Subcutaneous adipose tissue (tissue), 4 donors: ENCODE results near the gene ERCC6L2. TPM values are rescaled to one million over a fixed set of nuclear protein-coding genes. Genes with fewer than 3 reads are reported as not detected.

Source experiments
- CTCF ChIP-seq: fragments of 450-650 bp; IDR thresholded peaks from one replicate; pipeline ENCODE4 v1.5.1; 2016; ENCODE audit warnings: low read depth, mild to moderate bottlenecking, control low read depth, antibody characterized with exemption, moderate library complexity
- total RNA-seq, 4 donors: library from RNA; depleted of rRNA; stranded (reverse); fragments of >200 nt; gene quantifications; one replicate each; pipeline ENCODE4 v1.1.0, GENCODE V29; 2016

Gene ERCC6L2
- total RNA-seq, 4 donors from 2014 or later = 50.7 to 87.6 (median 80.3) TPM

GRCh38 chr9:95937131-95937530, 61.6 kb downstream of the ERCC6L2 start:
- TF ChIP-seq CTCF = no peak

- TF ChIP-seq CTCF = no peak
Measured at GRCh38 chr9:95938724-95939123, 63.2 kb downstream of the ERCC6L2 start.

GRCh38 chr9:95939472-95939871, 64.0 kb downstream of the ERCC6L2 start:
- TF ChIP-seq CTCF = no peak

DNA sequence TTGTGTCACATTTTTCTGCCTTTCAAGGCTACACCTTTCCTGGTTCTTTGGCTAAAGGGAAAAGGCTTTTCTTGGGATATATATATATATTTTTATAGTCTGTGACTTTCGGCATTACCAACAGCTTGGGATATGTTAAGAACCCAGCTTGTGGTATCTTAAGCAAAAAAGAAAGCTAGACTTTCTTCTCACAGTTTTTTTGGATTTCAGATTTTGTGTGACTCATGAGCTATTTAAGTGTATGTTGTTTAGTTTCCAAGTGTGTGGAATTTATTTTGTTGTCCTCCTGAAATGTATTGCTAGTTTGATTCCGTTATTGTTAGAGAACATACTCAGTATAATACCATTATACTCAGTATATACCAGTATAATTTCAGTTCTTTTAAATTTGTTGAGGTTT, 64.8 kb downstream of the ERCC6L2 start:
- TF ChIP-seq CTCF = no peak

- TF ChIP-seq CTCF = no peak
Measured at GRCh38 chr9:95942016-95942415, 66.5 kb downstream of the ERCC6L2 start.

DNA sequence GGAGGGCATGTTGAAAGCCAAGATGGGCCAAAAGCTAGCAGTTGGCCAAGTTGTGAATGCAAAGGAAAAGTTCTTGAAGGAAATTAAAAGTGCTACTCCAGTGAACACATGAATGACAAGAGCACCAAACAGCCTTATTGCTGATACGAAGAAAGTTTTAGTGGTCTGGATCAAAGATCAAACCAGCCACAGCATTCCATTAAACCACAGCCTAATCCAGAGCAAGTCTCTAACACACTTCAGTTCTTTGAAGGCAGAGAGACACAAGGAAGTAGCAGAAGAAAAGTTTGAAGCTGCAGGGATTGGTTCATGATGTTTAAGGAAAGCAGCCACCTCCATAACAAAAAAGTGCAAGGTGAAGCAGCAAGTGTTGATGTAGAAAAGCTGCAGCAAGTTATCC, 71.6 kb downstream of the ERCC6L2 start:
- TF ChIP-seq CTCF = no peak

- TF ChIP-seq CTCF = no peak
Measured at GRCh38 chr9:95952471-95952870, 77.0 kb downstream of the ERCC6L2 start.
